ENCODE results near the gene CPN1. TPM values are rescaled to one million over a fixed set of nuclear protein-coding genes. Genes with fewer than 3 reads are reported as not detected.
A peak's percentile ranks its signal among the peaks of the same experiment; 100 is the strongest.
"Not testable (repeated sequence)": the region's sequence is repeated elsewhere in the genome, so short reads cannot be mapped to it uniquely, and the experiment has no call there.

CPN1 gene
- total RNA-seq, 1 experiment from 2014 or later: 24.9 TPM

DNA sequence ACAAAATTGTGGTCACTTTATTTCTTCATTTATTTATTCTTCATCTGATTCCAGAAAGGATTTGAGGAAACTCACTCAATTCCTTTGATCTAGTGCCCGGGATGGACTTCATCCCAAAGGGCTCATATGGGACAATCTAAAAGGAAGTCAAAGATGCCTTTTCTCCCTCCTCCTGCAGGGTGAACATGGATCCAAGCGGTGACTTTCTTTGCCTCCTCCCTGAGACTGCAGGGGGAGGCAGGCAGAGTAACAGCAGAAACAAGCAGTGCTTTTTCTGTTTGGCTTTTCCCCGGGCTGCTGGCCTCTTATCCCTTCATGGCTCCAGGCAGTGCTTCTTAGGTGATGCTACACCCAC is 61.9 kb downstream of the CPN1 start:
- peaks cover 21% of the 10 kb centered on the region for H3K4me1 ChIP-seq
- H3K36me3 ChIP-seq (ENCODE audit: control insufficient read depth, insufficient read depth, low read length): no peaks in the 10 kb centered on the region
- TF ChIP-seq, protein P1, sequence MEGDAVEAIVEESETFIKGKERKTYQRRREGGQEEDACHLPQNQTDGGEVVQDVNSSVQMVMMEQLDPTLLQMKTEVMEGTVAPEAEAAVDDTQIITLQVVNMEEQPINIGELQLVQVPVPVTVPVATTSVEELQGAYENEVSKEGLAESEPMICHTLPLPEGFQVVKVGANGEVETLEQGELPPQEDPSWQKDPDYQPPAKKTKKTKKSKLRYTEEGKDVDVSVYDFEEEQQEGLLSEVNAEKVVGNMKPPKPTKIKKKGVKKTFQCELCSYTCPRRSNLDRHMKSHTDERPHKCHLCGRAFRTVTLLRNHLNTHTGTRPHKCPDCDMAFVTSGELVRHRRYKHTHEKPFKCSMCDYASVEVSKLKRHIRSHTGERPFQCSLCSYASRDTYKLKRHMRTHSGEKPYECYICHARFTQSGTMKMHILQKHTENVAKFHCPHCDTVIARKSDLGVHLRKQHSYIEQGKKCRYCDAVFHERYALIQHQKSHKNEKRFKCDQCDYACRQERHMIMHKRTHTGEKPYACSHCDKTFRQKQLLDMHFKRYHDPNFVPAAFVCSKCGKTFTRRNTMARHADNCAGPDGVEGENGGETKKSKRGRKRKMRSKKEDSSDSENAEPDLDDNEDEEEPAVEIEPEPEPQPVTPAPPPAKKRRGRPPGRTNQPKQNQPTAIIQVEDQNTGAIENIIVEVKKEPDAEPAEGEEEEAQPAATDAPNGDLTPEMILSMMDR (IDR thresholded peaks at IDR 0.05; ENCODE audit: insufficient read depth in 1 of 2, low read depth in 1 of 2, low read length in 1 of 2, severe bottlenecking in 1 of 2, unreplicated experiment in 1 of 2): peak; percentile 38 to 60
- H3K9me3 ChIP-seq: no peaks in the 10 kb centered on the region
- Mint-ChIP-seq H3K4me3 (ENCODE audit: unreplicated experiment) (peak overlapping the region; percentile 60), H3K27ac (ENCODE audit: unreplicated experiment) (peak overlapping the region; percentile 27), H3K4me1 (ENCODE audit: low read depth, unreplicated experiment) (peaks cover 10% of the 10 kb centered on the region), H3K27me3 (ENCODE audit: insufficient read depth, unreplicated experiment) (no peaks in the 10 kb centered on the region), H3K9me3 (ENCODE audit: unreplicated experiment) (no peaks in the 10 kb centered on the region), H3K36me3 (ENCODE audit: insufficient read depth, unreplicated experiment) (peaks cover 4% of the 10 kb centered on the region)
- intact Hi-C loops (cut with micrococcal nuclease; ENCODE audit: unreplicated experiment): loop anchor here (1.0 kb wide), 3 partner anchors 9 to 27 kb away; no protein-coding TSS in a partner anchor
- CTCF ChIA-PET: interaction anchor here (0.5 to 1.8 kb wide), 3 partner anchors 10 to 105 kb away, joined by 3 to 11 read pairs (median 3); partner anchors contain the start of gene DNMBP
- TSS peak; percentile 64 for BruUV-seq (replicated peaks)
- no peak overlapping the region for H3K4me3 ChIP-seq (ENCODE audit: low read depth, low read length)
- POLR2A ChIA-PET: no interaction called here
- no peaks in the 10 kb centered on the region for H3K27me3 ChIP-seq (replicated peaks; ENCODE audit: control insufficient read depth, insufficient read depth, low read length)
- peak; percentile 78 to 81 for DNase-seq

DNA sequence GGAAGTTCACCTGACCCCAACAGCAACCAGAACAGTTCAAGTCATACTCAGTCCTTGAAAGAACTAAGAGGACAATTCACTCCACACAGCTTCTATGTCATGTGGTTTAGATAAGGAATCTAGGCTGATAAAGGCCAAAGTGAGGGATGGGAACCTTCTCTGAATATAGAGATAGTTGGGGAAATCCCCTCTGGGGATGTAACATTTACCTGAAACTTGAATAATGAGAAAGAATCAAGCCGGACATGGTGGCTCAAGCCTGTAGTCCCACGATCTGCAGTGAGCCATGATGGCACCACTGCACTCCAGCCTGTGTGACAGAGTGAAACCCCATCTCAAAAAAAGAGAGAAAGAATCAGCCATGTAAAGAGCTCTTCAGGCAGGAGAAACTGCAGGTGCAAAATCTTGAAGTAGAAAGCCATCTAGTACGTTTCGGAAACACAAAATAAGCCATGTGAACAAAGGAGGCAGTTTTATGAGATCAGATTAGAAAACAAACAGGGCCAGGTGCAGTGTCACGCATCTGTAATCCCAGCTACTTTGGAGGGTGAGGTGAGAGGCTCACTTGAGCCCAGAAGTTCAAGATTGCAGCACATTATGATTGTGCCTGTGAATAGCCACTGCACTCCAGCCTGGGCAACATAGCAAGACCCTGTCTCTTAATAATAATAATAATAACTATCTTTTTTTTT is 67.5 kb downstream of the CPN1 start:
- Histone ChIP-seq H3K36me3 (ENCODE audit: control insufficient read depth, insufficient read depth, low read length) (no peaks in the 10 kb centered on the region), H3K9me3 (no peaks in the 10 kb centered on the region), H3K4me3 (ENCODE audit: low read depth, low read length) (no peak overlapping the region), H3K27me3 (replicated peaks; ENCODE audit: control insufficient read depth, insufficient read depth, low read length) (no peaks in the 10 kb centered on the region), H3K4me1 (peaks cover 28% of the 10 kb centered on the region)
- H3K36me3 Mint-ChIP-seq (ENCODE audit: insufficient read depth, unreplicated experiment): no peaks in the 10 kb centered on the region
- CTCF ChIA-PET: interaction anchor here (0.8 kb wide), 1 partner anchor 30 kb away, joined by 5 read pairs; no protein-coding TSS in a partner anchor
- peaks cover 18% of the 10 kb centered on the region for H3K4me1 Mint-ChIP-seq (ENCODE audit: low read depth, unreplicated experiment)
- TF ChIP-seq, protein P1 (IDR thresholded peaks at IDR 0.05; ENCODE audit: insufficient read depth in 1 of 2, low read depth in 1 of 2, low read length in 1 of 2, severe bottlenecking in 1 of 2, unreplicated experiment in 1 of 2): no peak
- POLR2A ChIA-PET: no interaction called here
- intact Hi-C loops (cut with micrococcal nuclease; ENCODE audit: unreplicated experiment): loop anchor here (5.0 kb wide), 1 partner anchor 37 kb away; no protein-coding TSS in a partner anchor
- H3K9me3 Mint-ChIP-seq (ENCODE audit: unreplicated experiment): no peaks in the 10 kb centered on the region
- no peak overlapping the region for H3K4me3 Mint-ChIP-seq (ENCODE audit: unreplicated experiment)
- peak overlapping the region; percentile 9 for H3K27ac Mint-ChIP-seq (ENCODE audit: unreplicated experiment)
- H3K27me3 Mint-ChIP-seq (ENCODE audit: insufficient read depth, unreplicated experiment): no peaks in the 10 kb centered on the region
- no peak for DNase-seq
- no TSS peak for BruUV-seq (replicated peaks)

DNA sequence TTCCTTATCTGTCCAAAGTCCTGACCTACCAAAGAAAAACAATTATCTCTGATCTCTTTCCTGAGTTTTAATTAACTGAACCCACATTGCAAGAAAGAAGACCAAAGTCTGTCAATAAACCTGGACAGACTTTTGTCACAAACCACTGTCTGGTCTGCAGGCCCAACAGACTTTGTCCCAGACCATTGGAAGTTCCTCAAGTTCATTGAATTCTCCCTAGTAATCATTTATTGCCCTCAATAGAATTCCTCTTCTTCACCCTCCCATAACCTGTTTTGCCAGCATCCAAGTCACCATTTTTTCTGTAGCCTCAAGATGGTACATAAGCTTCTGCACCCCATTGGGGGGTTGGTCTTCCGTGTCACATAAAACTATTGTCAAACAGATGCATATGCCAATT is 68.0 kb downstream of the CPN1 start:
- Histone ChIP-seq H3K4me1 (peaks cover 27% of the 10 kb centered on the region), H3K9me3 (no peaks in the 10 kb centered on the region), H3K4me3 (ENCODE audit: low read depth, low read length) (no peak overlapping the region), H3K27me3 (replicated peaks; ENCODE audit: control insufficient read depth, insufficient read depth, low read length) (no peaks in the 10 kb centered on the region), H3K36me3 (ENCODE audit: control insufficient read depth, insufficient read depth, low read length) (no peaks in the 10 kb centered on the region)
- no peak for DNase-seq
- ChIA-PET POLR2A (no interaction called here), CTCF (interaction anchor here (0.6 kb wide), 1 partner anchor 31 kb away, joined by 3 read pairs; no protein-coding TSS in a partner anchor)
- no peaks in the 10 kb centered on the region for H3K9me3 Mint-ChIP-seq (ENCODE audit: unreplicated experiment)
- H3K27me3 Mint-ChIP-seq (ENCODE audit: insufficient read depth, unreplicated experiment): no peaks in the 10 kb centered on the region
- no TSS peak for BruUV-seq (replicated peaks)
- TF ChIP-seq, protein P1 (IDR thresholded peaks at IDR 0.05; ENCODE audit: insufficient read depth in 1 of 2, low read depth in 1 of 2, low read length in 1 of 2, severe bottlenecking in 1 of 2, unreplicated experiment in 1 of 2): no peak
- H3K4me1 Mint-ChIP-seq (ENCODE audit: low read depth, unreplicated experiment): peaks cover 18% of the 10 kb centered on the region
- intact Hi-C loops (cut with micrococcal nuclease; ENCODE audit: unreplicated experiment): loop anchor here (5.0 kb wide), 1 partner anchor 36 kb away; no protein-coding TSS in a partner anchor
- H3K4me3 Mint-ChIP-seq (ENCODE audit: unreplicated experiment): no peak overlapping the region
- H3K36me3 Mint-ChIP-seq (ENCODE audit: insufficient read depth, unreplicated experiment): no peaks in the 10 kb centered on the region
- H3K27ac Mint-ChIP-seq (ENCODE audit: unreplicated experiment): peak overlapping the region; percentile 9

DNA sequence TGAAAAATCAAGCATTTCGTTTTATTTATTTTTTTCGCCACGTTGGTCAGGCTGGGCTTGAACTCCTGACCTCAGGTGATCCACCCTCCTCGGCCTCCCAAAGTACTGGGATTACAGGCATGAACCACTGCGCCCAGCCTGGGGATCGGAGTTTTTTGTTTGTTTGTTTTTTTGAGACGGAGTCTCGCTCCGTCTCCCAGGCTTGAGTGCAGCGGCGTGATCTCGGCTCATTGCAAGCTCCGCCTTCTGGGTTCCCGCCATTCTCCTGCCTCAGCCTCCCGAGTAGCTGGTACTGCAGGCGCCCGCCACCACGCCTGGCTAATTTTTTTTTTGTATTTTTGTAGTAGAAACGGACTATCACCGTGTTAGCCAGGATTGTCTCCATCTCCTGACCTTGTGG is 69.8 kb downstream of the CPN1 start:
- H3K36me3 Mint-ChIP-seq (ENCODE audit: insufficient read depth, unreplicated experiment); BruUV-seq (replicated peaks); H3K27ac Mint-ChIP-seq (ENCODE audit: unreplicated experiment); H3K4me3 Mint-ChIP-seq (ENCODE audit: unreplicated experiment); CTCF ChIA-PET; H3K4me3 ChIP-seq (ENCODE audit: low read depth, low read length); H3K27me3 Mint-ChIP-seq (ENCODE audit: insufficient read depth, unreplicated experiment); H3K9me3 Mint-ChIP-seq (ENCODE audit: unreplicated experiment); POLR2A ChIA-PET; H3K36me3 ChIP-seq (ENCODE audit: control insufficient read depth, insufficient read depth, low read length); H3K9me3 ChIP-seq; DNase-seq; H3K27me3 ChIP-seq (replicated peaks; ENCODE audit: control insufficient read depth, insufficient read depth, low read length): not testable (repeated sequence)
- H3K4me1 ChIP-seq: peaks cover 31% of the 10 kb centered on the region
- peaks cover 28% of the 10 kb centered on the region for H3K4me1 Mint-ChIP-seq (ENCODE audit: low read depth, unreplicated experiment)
- intact Hi-C loops (cut with micrococcal nuclease; ENCODE audit: unreplicated experiment): loop anchor here (5.0 kb wide), 1 partner anchor 35 kb away; no protein-coding TSS in a partner anchor

All from Caco-2 (cell line).